Activated CD4-positive, alpha-beta T cell treated with anti-CD3 and anti-CD28 coated beads for 36 hours (primary cell): ENCODE measurements around the gene CEP41. TPM values are rescaled to one million over a fixed set of nuclear protein-coding genes. Genes with fewer than 3 reads are reported as not detected.

Source experiments
- ATAC-seq: fragments of 200-7000 bp; cut with Tn5 transposase; one replicate; pipeline ENCODE4 v1.10.0; 2021; ENCODE audit warnings: mild to moderate bottlenecking, moderate library complexity
- CTCF ChIA-PET: fragments of 350-600 bp; sonication (Branson Sonifier 250); formaldehyde crosslinking; loops from one replicate; lab custom pipeline; 2021; ENCODE audit warnings: antibody characterized with exemption; lab: Charles Lee
- POLR2A ChIA-PET: fragments of 350-600 bp; sonication (Branson Sonifier 250); formaldehyde crosslinking; loops from one replicate; lab custom pipeline; 2021; ENCODE audit warnings: antibody characterized with exemption, inconsistent platforms; lab: Charles Lee
- DNase-seq: peaks from one replicate; pipeline ENCODE4 v3.0.0-alpha.2; 2020
- H3K27ac Mint-ChIP-seq: one replicate; pipeline ENCODE4 v1.8.0; 2021; ENCODE audit warnings: mixed read lengths
- H3K27me3 Mint-ChIP-seq: one replicate; pipeline ENCODE4 v1.8.0; 2021; ENCODE audit warnings: mixed read lengths
- H3K36me3 Mint-ChIP-seq: one replicate; pipeline ENCODE4 v1.8.0; 2021; ENCODE audit warnings: low read depth, mixed read lengths
- H3K4me1 Mint-ChIP-seq: one replicate; pipeline ENCODE4 v1.8.0; 2021; ENCODE audit warnings: mixed read lengths
- H3K4me3 Mint-ChIP-seq: one replicate; pipeline ENCODE4 v1.8.0; 2021; ENCODE audit warnings: mild to moderate bottlenecking, moderate library complexity, mixed read lengths
- H3K9me3 Mint-ChIP-seq: one replicate; pipeline ENCODE4 v1.8.0; 2021; ENCODE audit warnings: low read depth, mixed read lengths
- intact Hi-C, 2 experiments: fragments of 100-400 bp; cut with DNase I in 1 of 2; cut with micrococcal nuclease in 1 of 2; formaldehyde crosslinking; loops; one replicate each; pipeline versions ENCODE4 v1.14.2 to v1.15.1; 2022 to 2024; cut with DNase I, micrococcal nuclease
- total RNA-seq, 2 experiments: library from RNA; stranded (reverse); gene quantifications; one replicate each; pipeline ENCODE4 v1.2.3, GENCODE V29; 2021

Gene CEP41
- total RNA-seq, 2 experiments from 2014 or later = 19.7 to 21.2 TPM

DNA sequence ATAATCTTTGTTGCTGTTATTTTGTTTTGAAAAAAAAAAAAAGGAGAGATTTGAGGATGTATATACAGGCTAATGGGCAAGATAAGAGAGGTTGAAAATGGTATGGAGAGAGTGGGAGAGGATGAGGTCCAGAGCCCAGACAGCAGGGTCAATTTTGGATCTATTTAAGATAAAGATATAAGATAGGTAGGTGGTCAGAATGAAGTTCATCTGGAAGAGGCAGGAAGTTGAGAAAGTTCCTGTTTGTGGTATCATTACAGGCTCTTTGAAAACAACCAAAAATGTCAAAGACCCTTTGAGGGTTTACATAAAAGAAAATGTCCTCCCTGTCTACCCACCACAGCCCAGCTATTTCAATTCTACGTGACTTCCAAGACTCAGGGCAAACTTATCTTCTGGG is 7.5 kb downstream of the CEP41 start:
- DNase-seq (no peak), ATAC-seq (no peak)
- H3K36me3 Mint-ChIP-seq = peaks cover 7% of the 10 kb centered on the region
- no peaks in the 10 kb centered on the region for H3K9me3 Mint-ChIP-seq
- H3K27ac Mint-ChIP-seq = no peak overlapping the region
- intact Hi-C loops = no loop called here
- H3K4me3 Mint-ChIP-seq = no peak overlapping the region
- H3K4me1 Mint-ChIP-seq = peaks cover 28% of the 10 kb centered on the region
- POLR2A ChIA-PET = no interaction called here
- CTCF ChIA-PET = interaction anchor here (1.4 kb wide), 1 partner anchor 11 kb away, joined by 3 read pairs; no protein-coding TSS in a partner anchor
- no peaks in the 10 kb centered on the region for H3K27me3 Mint-ChIP-seq

DNA sequence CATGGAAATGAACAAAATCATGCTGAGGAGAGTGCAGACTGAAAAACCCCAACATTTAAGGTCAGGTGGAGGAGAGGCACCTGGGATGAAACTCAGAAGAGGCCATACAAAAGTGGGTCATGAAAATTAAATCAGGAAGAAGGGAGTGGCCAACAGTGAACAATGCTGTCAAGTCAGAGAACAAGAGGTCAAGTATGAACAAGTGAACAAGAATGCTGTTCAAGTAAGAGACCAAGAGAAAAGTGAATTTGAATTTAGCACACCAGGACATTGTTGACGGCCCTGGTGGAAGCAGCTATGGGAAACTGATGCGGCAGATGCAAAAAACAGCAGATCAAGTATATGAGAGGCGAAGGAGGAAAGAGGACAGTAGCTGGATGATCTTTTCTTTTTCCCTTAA is 7.9 kb downstream of the CEP41 start:
- no peaks in the 10 kb centered on the region for H3K9me3 Mint-ChIP-seq
- peaks cover 5% of the 10 kb centered on the region for H3K36me3 Mint-ChIP-seq
- POLR2A ChIA-PET = no interaction called here
- no peak for DNase-seq
- H3K27ac Mint-ChIP-seq = no peak overlapping the region
- CTCF ChIA-PET = interaction anchor here (1.4 kb wide), 1 partner anchor 11 kb away, joined by 3 read pairs; no protein-coding TSS in a partner anchor
- H3K4me1 Mint-ChIP-seq = peaks cover 26% of the 10 kb centered on the region
- no peak overlapping the region for H3K4me3 Mint-ChIP-seq
- no peak for ATAC-seq
- intact Hi-C loops = no loop called here
- no peaks in the 10 kb centered on the region for H3K27me3 Mint-ChIP-seq

DNA sequence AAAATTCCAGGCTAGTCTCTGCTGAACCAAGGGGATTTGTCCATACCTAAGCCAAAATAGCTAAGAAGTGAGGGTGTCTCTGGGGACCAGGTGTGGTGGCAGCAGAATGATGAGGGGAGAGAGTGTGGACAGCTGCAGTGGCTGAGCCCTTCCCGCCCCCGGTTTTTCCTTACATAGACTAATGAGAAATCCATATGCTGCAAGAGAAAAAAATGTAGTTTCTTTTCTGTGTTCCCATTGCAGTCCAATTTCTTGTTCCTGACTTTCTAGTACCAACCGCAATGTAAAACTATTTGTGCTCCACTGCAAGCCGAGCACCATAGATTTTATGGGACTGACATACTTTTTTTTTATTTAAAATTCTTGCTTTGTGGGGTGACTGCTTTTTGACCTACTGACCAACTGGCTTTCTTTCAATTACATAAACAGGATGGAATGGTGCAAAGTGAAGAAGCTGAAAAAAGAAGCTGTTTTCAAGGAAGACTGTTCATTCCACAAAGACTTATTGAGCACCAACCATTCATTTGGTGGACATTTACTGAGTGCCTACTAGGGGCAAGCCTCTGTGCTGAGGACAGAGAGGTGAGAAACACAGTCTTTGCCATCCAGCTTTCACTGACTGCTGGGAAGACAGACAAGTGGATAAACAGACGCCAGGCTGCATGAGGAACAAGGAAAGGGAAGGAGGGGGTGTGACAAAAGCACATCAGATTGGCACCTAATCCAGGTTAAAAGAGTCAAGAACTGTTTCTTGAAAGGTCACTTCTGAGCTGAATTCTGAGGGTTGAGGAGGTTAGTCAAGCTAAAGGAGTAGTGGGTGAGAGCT is 9.8 kb downstream of the CEP41 start:
- POLR2A ChIA-PET = interaction anchor here (0.5 kb wide), 1 partner anchor 82 kb away, joined by 7 read pairs; no protein-coding TSS in a partner anchor
- H3K9me3 Mint-ChIP-seq = no peaks in the 10 kb centered on the region
- no peak overlapping the region for H3K27ac Mint-ChIP-seq
- no peaks in the 10 kb centered on the region for H3K27me3 Mint-ChIP-seq
- H3K4me1 Mint-ChIP-seq = peaks cover 26% of the 10 kb centered on the region
- DNase-seq (no peak), ATAC-seq (no peak)
- no peak overlapping the region for H3K4me3 Mint-ChIP-seq
- CTCF ChIA-PET = no interaction called here
- intact Hi-C loops = no loop called here
- peaks cover 5% of the 10 kb centered on the region for H3K36me3 Mint-ChIP-seq

GRCh38 chr7:130430115-130430514 is 10.7 kb downstream of the CEP41 start:
- CTCF ChIA-PET = no interaction called here
- no peak for ATAC-seq
- intact Hi-C loops = no loop called here
- Mint-ChIP-seq H3K36me3 (peaks cover 4% of the 10 kb centered on the region), H3K9me3 (no peaks in the 10 kb centered on the region), H3K27ac (no peak overlapping the region), H3K4me3 (no peak overlapping the region), H3K27me3 (no peaks in the 10 kb centered on the region), H3K4me1 (peaks cover 33% of the 10 kb centered on the region)
- no peak for DNase-seq
- POLR2A ChIA-PET = no interaction called here

- Mint-ChIP-seq H3K9me3 (no peaks in the 10 kb centered on the region), H3K36me3 (peaks cover 6% of the 10 kb centered on the region), H3K4me3 (no peak overlapping the region), H3K4me1 (peaks cover 31% of the 10 kb centered on the region), H3K27ac (no peak overlapping the region), H3K27me3 (no peaks in the 10 kb centered on the region)
- intact Hi-C loops = no loop called here
- CTCF ChIA-PET = interaction anchor here (0.8 to 1.7 kb wide), 3 partner anchors 9 to 49 kb away, joined by 3 to 6 read pairs (median 3); no protein-coding TSS in a partner anchor
- ATAC-seq (no peak), DNase-seq (no peak)
- POLR2A ChIA-PET = no interaction called here
Measured at GRCh38 chr7:130429019-130429418, 11.8 kb downstream of the CEP41 start.

DNA sequence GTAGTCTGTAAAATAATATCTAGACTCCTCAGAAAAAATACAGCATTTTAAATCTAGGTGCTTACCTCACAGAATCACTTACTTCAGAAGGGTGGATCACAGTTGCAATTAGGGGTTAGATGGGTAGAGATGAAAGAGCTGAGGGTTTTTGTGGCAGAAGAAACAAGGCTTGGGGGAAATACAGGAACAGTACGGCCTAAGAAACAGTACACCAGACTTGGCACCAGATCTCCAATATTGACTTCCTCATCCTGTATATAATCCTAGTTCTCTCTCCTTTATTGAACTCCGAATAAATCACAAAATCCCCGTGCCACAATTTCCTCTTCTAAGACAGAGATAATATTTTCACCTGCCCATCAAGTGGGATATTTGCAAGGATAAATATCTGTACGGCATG is 14.3 kb downstream of the CEP41 start:
- no peak for DNase-seq
- H3K36me3 Mint-ChIP-seq = peaks cover 6% of the 10 kb centered on the region
- no peak overlapping the region for H3K4me3 Mint-ChIP-seq

GRCh38 chr7:130425796-130426195 is 15.0 kb downstream of the CEP41 start:
- ChIA-PET CTCF (no interaction called here), POLR2A (no interaction called here)
- Mint-ChIP-seq H3K4me1 (peaks cover 46% of the 10 kb centered on the region), H3K4me3 (no peak overlapping the region), H3K36me3 (peaks cover 6% of the 10 kb centered on the region), H3K27ac (no peak overlapping the region), H3K27me3 (no peaks in the 10 kb centered on the region), H3K9me3 (no peaks in the 10 kb centered on the region)
- DNase-seq (no peak), ATAC-seq (no peak)
- intact Hi-C loops = no loop called here

More for the DNA sequence above, 14.3 kb downstream of the CEP41 start:
- ChIA-PET POLR2A (no interaction called here), CTCF (interaction anchor here (0.6 kb wide), 1 partner anchor 69 kb away, joined by 3 read pairs; no protein-coding TSS in a partner anchor)
- no peak overlapping the region for H3K27ac Mint-ChIP-seq
- no peaks in the 10 kb centered on the region for H3K9me3 Mint-ChIP-seq
- H3K4me1 Mint-ChIP-seq = peaks cover 42% of the 10 kb centered on the region
- ATAC-seq = no peak
- intact Hi-C loops = no loop called here
- no peaks in the 10 kb centered on the region for H3K27me3 Mint-ChIP-seq

DNA sequence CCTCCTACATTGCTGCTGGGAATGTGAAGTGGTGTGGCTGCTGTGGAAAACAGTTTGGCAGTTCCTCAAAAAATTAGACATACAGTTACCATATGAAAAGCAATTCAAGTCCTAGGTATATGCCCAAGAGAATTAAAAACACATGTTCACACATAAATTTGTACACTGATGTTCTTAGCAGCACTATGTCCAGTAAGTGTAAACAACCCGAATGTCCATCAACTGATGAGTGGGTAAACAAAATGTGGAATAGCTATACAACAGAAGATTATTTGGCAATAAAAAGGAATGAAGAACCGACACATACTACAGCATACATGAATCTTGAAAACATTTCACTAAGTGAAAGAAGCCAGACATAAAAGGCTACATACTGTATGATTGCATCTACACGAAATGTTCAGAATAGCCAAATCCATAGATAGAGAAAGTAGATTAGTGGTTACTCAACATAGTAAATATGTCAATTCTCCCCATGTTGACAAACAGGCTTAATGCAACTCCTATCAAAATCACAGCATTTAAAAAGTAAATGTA is 17.2 kb downstream of the CEP41 start:
- Mint-ChIP-seq H3K36me3 (peaks cover 8% of the 10 kb centered on the region), H3K27ac (no peak overlapping the region), H3K4me3 (no peak overlapping the region), H3K27me3 (no peaks in the 10 kb centered on the region), H3K9me3 (no peaks in the 10 kb centered on the region), H3K4me1 (peaks cover 57% of the 10 kb centered on the region)
- no peak for DNase-seq
- intact Hi-C loops = no loop called here
- ChIA-PET POLR2A (no interaction called here), CTCF (no interaction called here)
- ATAC-seq = no peak

DNA sequence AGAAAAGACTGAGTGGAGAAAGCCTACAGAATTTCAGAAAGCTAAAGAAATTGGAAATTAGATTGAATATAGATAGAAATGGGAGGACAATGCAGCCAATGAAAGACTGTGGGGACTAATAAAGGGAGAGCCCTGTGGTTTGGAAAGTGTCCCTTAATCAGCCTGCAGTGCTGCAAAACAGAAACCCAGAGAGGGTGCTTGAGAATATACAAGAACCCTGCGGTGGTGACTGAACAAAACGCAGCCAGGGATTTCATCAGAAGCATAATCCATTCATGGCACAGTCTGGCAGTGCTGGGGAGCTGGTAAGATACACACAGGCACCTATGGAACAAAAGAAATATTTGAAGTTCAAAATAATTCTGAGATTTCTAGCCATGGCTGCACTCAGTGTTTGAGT is 19.1 kb downstream of the CEP41 start:
- H3K27ac Mint-ChIP-seq = peak overlapping the region; percentile 83
- H3K9me3 Mint-ChIP-seq = no peaks in the 10 kb centered on the region
- ATAC-seq (peak; percentile 51), DNase-seq (peak; percentile 58)
- ChIA-PET CTCF (no interaction called here), POLR2A (no interaction called here)
- H3K36me3 Mint-ChIP-seq = peaks cover 6% of the 10 kb centered on the region
- peak overlapping the region; percentile 24 for H3K4me3 Mint-ChIP-seq
- H3K27me3 Mint-ChIP-seq = no peaks in the 10 kb centered on the region
- H3K4me1 Mint-ChIP-seq = peaks cover 68% of the 10 kb centered on the region
- intact Hi-C loops = no loop called here

DNA sequence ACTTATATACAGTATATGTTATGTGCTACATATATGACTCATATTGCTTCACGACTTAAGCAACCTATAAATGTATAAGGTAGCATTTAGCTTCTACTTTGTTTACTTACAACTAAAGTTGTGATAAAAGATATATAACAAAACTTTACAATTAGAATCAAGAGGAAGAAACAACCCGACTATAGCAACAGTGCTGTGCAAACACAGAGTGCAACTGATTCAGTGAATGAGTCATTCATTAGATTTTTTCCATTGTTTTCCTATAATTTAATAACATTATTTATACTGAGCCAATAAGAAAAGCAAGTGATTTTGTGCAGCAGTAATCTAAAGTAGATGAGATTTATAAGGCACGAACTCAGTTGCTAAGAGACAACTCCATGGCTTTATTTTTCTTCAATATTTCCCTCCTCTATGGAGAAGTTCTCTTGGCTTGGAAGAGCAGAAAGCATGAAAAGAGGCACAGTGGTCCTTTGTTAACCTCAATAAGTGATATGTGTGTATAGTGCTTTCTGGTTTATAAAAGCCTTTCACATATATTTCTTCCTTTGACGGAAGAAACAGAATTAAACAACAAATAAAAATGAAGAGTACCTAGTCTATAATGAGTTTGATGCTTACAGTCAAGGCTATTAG is 19.8 kb downstream of the CEP41 start:
- peaks cover 69% of the 10 kb centered on the region for H3K4me1 Mint-ChIP-seq
- intact Hi-C loops = no loop called here
- peak overlapping the region; percentile 23 for H3K27ac Mint-ChIP-seq
- H3K27me3 Mint-ChIP-seq = no peaks in the 10 kb centered on the region
- ATAC-seq (no peak), DNase-seq (no peak)
- POLR2A ChIA-PET = no interaction called here
- no peaks in the 10 kb centered on the region for H3K9me3 Mint-ChIP-seq
- H3K36me3 Mint-ChIP-seq = peaks cover 4% of the 10 kb centered on the region
- CTCF ChIA-PET = no interaction called here
- H3K4me3 Mint-ChIP-seq = no peak overlapping the region

DNA sequence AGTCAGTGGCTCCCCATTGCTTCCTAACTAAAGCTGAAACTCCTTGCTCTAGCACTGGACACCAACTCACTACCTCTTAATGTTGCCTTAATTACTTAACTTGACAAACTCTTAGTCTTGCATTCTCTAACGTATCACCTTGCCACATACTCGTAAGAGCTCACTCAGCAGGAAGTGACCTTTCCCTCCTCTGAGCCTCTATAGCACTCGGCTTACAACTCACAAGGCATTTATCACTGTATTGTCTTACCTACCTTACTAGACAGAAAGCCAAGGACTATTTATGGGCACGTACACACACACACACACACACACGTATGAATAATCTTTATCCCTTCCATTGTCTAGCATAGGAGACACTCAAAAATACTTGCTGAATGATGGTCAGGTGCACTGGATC is 21.2 kb downstream of the CEP41 start:
- peak overlapping the region; percentile 5 for H3K4me3 Mint-ChIP-seq
- CTCF ChIA-PET = no interaction called here
- intact Hi-C loops = no loop called here
- no peaks in the 10 kb centered on the region for H3K27me3 Mint-ChIP-seq
- H3K9me3 Mint-ChIP-seq = no peaks in the 10 kb centered on the region
- peak; percentile 76 for ATAC-seq
- POLR2A ChIA-PET = no interaction called here
- H3K4me1 Mint-ChIP-seq = peaks cover 68% of the 10 kb centered on the region
- H3K27ac Mint-ChIP-seq = peak overlapping the region; percentile 68
- peak; percentile 24 for DNase-seq
- H3K36me3 Mint-ChIP-seq = peaks cover 2% of the 10 kb centered on the region
